ENCODE measurements around the gene PDCL3.

DNA sequence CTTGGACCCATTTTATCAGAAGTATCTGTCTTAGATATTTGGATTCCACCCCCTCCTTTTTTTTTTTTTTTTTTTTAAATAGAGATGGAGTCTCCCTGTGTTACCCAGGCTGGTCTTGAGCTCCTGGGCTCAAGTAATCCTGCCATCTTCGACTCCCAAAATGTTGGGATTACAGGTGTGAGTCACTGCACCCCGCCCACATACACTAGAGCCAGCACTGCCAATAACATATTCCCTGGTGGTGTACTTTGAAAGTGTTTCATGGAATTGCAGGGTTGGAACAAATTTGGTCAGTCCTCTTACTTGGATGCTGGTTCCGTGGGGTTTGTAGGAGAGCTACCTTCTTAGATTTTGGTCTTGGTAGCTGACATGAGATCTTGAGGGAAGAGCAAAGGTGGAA, 15.0 kb downstream of the PDCL3 start:
- no peak for TF ChIP-seq POLR2A (IDR thresholded peaks at IDR 0.05)
- TF ChIP-seq, protein P1, sequence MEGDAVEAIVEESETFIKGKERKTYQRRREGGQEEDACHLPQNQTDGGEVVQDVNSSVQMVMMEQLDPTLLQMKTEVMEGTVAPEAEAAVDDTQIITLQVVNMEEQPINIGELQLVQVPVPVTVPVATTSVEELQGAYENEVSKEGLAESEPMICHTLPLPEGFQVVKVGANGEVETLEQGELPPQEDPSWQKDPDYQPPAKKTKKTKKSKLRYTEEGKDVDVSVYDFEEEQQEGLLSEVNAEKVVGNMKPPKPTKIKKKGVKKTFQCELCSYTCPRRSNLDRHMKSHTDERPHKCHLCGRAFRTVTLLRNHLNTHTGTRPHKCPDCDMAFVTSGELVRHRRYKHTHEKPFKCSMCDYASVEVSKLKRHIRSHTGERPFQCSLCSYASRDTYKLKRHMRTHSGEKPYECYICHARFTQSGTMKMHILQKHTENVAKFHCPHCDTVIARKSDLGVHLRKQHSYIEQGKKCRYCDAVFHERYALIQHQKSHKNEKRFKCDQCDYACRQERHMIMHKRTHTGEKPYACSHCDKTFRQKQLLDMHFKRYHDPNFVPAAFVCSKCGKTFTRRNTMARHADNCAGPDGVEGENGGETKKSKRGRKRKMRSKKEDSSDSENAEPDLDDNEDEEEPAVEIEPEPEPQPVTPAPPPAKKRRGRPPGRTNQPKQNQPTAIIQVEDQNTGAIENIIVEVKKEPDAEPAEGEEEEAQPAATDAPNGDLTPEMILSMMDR (IDR thresholded peaks at IDR 0.05): no peak
- TF ChIP-seq POLR2AphosphoS5 (IDR thresholded peaks at IDR 0.05): no peak

Measured in prostate gland (tissue), 2 donors.